Eye (tissue), 1 donor: ENCODE results near the gene TNS3.
A peak's percentile ranks its signal among the peaks of the same experiment; 100 is the strongest.

Experiments
- DNase-seq: peaks from one replicate; pipeline ENCODE4 v3.0.0-alpha.2; 2015

TNS3 gene

DNA sequence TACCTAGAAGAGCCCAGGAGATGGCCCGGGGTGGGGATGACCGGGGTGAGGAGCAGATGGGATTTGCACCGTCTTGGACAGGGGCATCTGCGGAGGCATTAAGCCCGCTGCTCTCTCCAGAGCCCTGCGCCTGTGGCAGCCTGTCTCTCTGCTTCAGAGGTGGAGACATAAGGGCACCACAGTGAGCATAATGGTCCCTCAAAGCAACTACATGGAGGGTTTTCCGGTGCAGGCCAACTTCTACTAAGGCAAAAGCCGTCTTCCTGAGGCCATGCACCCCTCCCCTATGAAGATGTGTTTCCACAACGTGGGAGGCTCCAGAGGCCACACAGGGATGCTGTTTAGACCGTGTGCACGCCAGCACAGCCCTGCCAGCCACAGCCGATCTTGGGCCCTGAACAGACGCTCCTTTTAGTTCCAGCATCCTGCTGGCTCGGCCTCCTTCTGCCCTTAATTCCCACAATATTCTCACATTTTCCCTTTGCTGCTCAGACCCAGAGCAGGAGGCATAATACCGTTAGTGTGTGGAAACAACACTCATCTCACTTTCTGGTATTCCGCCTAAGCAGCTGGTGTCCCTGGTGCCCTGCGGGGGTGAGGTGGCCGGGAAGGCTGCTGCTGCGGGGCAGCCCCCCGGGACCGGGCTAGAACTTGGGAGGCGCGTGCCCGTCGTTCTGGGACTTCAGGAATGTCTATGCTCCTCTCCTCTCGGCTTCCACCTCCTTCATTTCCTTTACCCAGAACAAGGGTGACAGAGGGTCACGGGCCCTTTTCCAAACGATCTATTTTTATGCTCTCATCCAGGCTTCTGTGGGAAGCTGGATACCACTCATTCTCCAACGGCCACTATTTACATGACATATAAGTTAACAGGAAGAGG is 266.9 kb downstream of the TNS3 start:
- peak; percentile 36 for DNase-seq

DNA sequence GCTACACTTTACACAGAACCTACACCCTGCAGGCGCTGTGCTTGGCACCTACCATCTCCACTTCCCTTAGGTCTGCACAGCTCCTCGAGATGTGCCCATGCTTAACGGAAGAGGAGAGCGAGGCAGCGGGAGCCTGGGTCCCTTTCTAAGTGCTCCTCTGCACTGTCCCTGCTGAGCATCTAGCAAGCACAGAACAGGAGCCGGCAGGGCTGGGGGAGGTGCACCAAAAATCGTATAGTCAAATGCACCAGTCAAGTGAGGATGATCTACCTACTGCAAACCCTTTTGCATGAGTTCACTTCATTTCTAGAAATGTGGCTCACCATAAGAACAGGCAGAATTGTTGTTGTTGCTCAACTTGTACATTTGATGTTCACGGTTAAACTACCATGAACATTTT is 267.7 kb downstream of the TNS3 start:
- no peak for DNase-seq

- DNase-seq: no peak
Measured at GRCh38 chr7:47313564-47313963, 268.3 kb downstream of the TNS3 start.

DNA sequence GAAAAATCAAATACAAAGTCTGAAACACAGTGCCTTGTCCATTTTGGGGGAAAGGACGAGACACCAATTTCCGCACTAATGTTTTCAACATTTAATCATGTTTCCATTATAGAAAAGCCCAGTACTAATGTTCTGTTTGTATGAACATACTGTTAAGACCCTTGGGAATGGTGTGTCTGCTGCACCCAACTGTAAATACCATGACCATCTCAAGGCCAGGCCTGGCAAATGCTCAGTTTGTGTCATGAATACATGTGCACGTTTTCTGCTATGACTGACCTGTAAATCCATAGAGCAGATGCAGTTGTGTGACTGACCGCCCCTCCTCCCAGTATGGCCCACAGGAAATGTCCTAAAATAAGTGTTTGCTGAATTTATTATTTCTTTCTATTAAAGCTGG is 270.0 kb downstream of the TNS3 start:
- DNase-seq: no peak

- no peak for DNase-seq
Measured at GRCh38 chr7:47310020-47310419, 271.9 kb downstream of the TNS3 start.

GRCh38 chr7:47308808-47309207 is 273.1 kb downstream of the TNS3 start:
- no peak for DNase-seq

- no peak for DNase-seq
Measured at GRCh38 chr7:47307311-47307710, 274.6 kb downstream of the TNS3 start.

DNA sequence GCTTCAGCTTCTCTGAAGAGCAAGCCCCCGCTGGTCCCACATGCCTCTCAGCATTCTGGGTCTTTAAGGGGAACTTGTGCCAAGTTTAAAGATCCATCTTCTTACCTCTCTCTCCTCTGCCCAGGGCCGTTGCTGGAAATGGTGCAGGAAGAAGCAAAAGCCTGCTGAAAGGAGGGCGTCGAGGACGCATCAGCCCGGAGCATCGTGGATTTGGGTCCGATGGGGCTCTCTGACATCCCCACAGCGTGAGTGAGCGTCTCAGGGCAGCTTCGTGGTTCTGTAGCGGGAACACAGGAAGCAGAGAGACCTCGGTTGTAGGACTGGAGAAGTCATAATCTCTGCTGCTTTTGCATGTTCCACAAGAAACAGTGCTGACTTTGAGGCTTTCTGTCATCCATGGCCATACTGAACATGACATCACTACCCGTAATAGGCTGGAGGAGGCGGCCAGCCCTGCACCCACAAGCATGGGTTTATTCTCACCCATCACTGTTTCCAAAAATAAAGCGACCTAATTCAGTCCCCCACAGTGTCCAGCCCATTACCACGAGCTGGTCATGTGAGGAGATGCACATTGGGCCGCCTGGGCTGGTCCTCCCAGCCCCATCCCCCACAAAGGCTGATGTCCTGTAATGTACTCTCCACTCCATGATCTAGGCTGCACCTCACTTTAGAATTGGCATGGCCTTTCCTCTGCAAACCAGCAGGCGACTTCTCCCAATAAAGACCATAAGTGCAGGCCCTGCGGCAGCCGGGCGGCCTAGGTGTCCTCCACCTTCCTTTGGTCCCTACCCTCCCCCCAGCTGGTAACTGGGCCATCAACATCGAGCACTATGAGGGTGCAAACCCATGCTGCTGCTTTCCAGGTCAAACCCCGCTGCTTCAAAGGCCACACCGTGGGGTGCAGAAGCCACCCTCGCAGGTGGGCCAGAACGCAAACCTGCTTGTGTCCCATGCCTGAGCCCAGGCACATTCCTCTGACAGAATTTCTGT is 276.9 kb downstream of the TNS3 start:
- no peak for DNase-seq

- DNase-seq: no peak
Measured at GRCh38 chr7:47303695-47304453, 278.0 kb downstream of the TNS3 start.

GRCh38 chr7:47303014-47303694 is 278.8 kb downstream of the TNS3 start:
- no peak for DNase-seq

GRCh38 chr7:47302560-47302959 is 279.4 kb downstream of the TNS3 start:
- DNase-seq: no peak

DNA sequence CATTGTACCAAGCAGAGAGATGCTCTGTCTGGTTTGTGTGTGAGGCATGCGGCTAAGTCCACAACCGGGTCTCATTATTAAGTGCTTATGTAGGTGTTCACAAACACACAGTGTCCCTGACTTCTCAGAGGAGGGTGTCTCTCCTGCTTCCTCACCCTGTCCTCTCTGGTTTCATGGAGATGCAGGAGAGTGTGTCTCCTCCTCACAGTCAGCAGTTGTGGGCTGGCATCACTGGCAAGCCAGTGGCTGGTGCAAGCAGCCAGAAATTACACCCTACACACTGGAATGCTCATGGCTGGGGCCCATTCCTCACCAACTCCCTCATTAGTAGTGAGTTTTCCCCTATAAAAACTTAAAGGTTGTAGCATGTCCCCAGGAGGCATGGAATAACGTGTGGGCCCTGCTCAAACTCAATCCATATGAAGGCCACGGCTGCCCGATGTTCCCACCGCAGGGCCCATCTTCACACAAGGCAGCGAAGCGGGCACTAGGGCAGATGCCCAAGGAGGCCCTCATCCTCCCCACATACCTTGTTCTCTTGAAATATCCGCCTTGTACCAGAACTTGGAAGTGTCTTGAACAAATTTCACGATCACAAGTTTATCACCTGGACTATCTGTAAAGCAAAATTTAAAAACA is 280.1 kb downstream of the TNS3 start:
- DNase-seq: no peak

GRCh38 chr7:47301105-47301477 is 280.8 kb downstream of the TNS3 start:
- DNase-seq: no peak

DNA sequence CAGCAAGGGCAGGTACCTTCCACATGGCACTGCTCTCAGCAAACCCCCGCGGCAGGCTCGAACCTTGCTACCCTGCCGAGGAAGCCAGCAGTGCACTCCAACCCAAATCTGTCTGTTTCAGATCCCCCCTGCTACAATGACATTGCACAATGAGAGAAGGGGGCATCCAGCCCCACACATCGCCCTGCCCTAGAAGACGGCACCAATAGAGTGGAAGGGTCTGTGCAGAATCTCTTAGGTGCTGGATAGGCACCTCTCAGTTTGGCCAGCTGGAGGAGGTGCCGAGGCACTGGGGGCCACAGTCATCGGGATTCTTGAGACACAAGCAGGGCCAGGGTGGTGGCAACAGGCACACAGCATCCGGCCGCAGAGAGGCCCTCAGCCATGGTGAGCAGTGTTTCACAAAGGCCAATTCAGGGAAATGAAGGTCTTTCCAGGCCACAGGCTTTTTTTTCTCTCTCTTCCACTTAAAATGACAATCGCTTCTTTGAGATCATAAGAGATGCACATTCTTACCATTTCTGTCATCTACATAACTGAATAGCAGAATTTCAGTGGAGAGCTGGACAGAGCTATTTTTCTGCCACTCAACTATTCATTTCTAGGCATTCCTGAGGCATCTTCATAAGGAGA is 281.3 kb downstream of the TNS3 start:
- no peak for DNase-seq

DNA sequence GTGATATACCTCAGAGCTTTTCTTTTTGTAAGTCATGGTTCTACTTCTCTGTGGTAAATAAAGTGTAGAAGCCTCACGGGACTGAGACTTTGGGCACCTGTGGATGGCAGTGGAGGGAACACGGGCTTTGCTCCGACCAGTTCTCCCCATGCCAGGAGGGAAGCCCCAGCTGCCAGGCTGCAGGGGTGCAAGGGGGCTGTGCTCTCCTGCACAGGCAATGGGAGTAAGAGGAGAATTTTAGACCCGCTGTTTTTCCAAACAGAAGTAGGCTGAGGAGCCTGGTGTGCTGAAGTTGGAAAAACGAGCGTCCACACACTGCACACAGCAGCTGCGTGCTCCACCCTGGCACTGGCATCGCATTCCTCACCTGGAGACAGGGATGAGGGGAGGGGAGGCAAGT is 282.4 kb downstream of the TNS3 start:
- no peak for DNase-seq

- DNase-seq: no peak
Measured at GRCh38 chr7:47298636-47299035, 283.3 kb downstream of the TNS3 start.

GRCh38 chr7:47297120-47297519 is 284.8 kb downstream of the TNS3 start:
- no peak for DNase-seq

GRCh38 chr7:47295606-47296005 is 286.3 kb downstream of the TNS3 start:
- no peak for DNase-seq

- no peak for DNase-seq
Measured at GRCh38 chr7:47294556-47295222, 287.2 kb downstream of the TNS3 start.

- DNase-seq: no peak
Measured at GRCh38 chr7:47293884-47294555, 287.9 kb downstream of the TNS3 start.
